ENCODE measurements around the gene MCC.

- TF ChIP-seq EZH2phosphoT487 (IDR thresholded peaks at IDR 0.05; ENCODE audit: insufficient read depth, low read depth) (no peak), EZH2 (IDR thresholded peaks at IDR 0.05; ENCODE audit: insufficient read depth, poor library complexity, severe bottlenecking) (no peak)
Measured at GRCh38 chr5:113199122-113199905, 288.9 kb downstream of the MCC start.
